Transverse colon (tissue), 4 donors: Measurements from ENCODE around the gene PPP3CA. TPM values are rescaled to one million over a fixed set of nuclear protein-coding genes. Genes with fewer than 3 reads are reported as not detected.

Experiments
- DNase-seq: peaks from one replicate; pipeline ENCODE4 v3.0.0-alpha.2; 2019
- H3K27ac ChIP-seq, 4 donors: fragments of 200-600 bp; sonication (generic); 2 replicates each; pipeline ENCODE4 v1.5.1; 2016 to 2018; ENCODE audit warnings: inconsistent platforms in 4 of 4
- H3K27me3 ChIP-seq: fragments of 200-600 bp; sonication (generic); 2 replicates; pipeline ENCODE4 v1.5.1; 2017; ENCODE audit warnings: inconsistent platforms
- H3K36me3 ChIP-seq, 4 donors: fragments of 200-600 bp; sonication (generic); 2 replicates each; pipeline ENCODE4 v1.5.1; 2017 to 2019; ENCODE audit warnings: inconsistent platforms in 4 of 4
- H3K4me1 ChIP-seq, 4 donors: fragments of 200-600 bp; sonication (generic); 2 replicates each; pipeline ENCODE4 v1.5.1; 2017 to 2020; ENCODE audit warnings: inconsistent platforms in 4 of 4
- H3K4me3 ChIP-seq, 4 donors: fragments of 200-600 bp; sonication (generic); 1 replicate in 1 of 4; 2 replicates in 3 of 4; pipeline versions ENCODE4 v1.5.1 to v1.6.1; 2017 to 2019; ENCODE audit warnings: inconsistent platforms in 4 of 4
- H3K9me3 ChIP-seq, 2 donors: fragments of 200-600 bp; sonication (generic); 2 replicates each; pipeline ENCODE4 v1.5.1; 2017 to 2019; ENCODE audit warnings: inconsistent platforms in 2 of 2
- EP300 ChIP-seq: sonication (generic); formaldehyde crosslinking; IDR thresholded peaks from one replicate; pipeline ENCODE4 v1.6.1; 2017; ENCODE audit warnings: antibody characterized with exemption, low read depth
- POLR2A ChIP-seq: fragments of 450-650 bp; IDR thresholded peaks from one replicate; pipeline ENCODE4 v1.6.1; 2016; ENCODE audit warnings: antibody characterized with exemption, mild to moderate bottlenecking, moderate library complexity
- POLR2AphosphoS5 ChIP-seq, 3 donors: sonication (generic); formaldehyde crosslinking; IDR thresholded peaks; one replicate each; pipeline ENCODE4 v1.6.1; 2016; ENCODE audit warnings: antibody characterized with exemption in 3 of 3
- WGBS, 2 donors: methylation state at CpG; one replicate each; pipeline ENCODE4 v1.1.5; 2018; ENCODE audit warnings: low coverage in 1 of 2; 5-methylcytosine and 5-hydroxymethylcytosine counted together
- in situ Hi-C, 4 donors: fragments of 200-750 bp; cut with MboI; loops; one replicate each; pipeline versions ENCODE4 v1.15.0 to v1.15.1; 2017; ENCODE audit warnings: low sequenced_read_pairs in 3 of 4, low pct_ligation_motif_present in 1 of 4, low pct_unique_long_range_greater_than_20kb in 1 of 4
- intact Hi-C: fragments of 100-400 bp; cut with DNase I; formaldehyde crosslinking; loops from one replicate; pipeline ENCODE4 v1.15.1; 2023; ENCODE audit warnings: low total_unique reads
- total RNA-seq, 4 donors: library from RNA; depleted of rRNA; stranded (reverse); fragments of >200 nt; gene quantifications; one replicate each; pipeline ENCODE4 v1.1.0, GENCODE V29; 2016
- TF ChIP-seq, protein P1 (sequence below), 5 experiments: fragments of 200-600 bp in 3 of 5; fragments of 450-650 bp in 2 of 5; sonication (generic) in 3 of 5; IDR thresholded peaks; 1 replicate in 2 of 5; 2 replicates in 3 of 5; pipeline ENCODE4 v1.5.1; 2016 to 2017; ENCODE audit warnings: antibody characterized with exemption in 5 of 5, inconsistent platforms in 3 of 5, mild to moderate bottlenecking in 2 of 5, moderate library complexity in 1 of 5

The PPP3CA gene
- total RNA-seq, 4 donors from 2014 or later = 29.2 to 50.7 (median 37.7) TPM

DNA sequence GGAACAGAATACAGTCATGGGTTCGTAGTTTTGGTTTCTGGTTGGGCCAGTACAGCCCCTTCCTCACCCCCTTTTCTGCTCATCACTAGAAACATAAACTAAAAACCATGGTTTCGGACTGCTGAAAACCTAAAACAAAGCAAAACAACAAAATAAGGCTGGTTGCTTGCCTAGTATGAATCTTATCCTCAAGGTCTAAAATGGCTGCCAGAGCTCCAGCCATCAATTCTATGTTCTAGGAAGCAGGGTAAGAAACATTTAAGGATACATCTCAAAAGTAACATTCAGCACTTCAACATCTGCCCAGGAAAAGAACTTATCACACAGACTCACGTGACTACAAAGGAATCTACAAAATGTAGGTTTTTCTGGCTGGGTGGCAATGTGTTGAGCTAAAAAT lies 31.5 kb downstream of the PPP3CA start:
- Histone ChIP-seq H3K36me3 (no peaks in the 10 kb centered on the region), H3K4me1 (peaks cover 0 to 2% (median 0%) of the 10 kb centered on the region in 4 donors), H3K27ac (no peak overlapping the region), H3K27me3 (no peaks in the 10 kb centered on the region), H3K9me3 (peaks cover 0 to 4% of the 10 kb centered on the region in 2 donors), H3K4me3 (no peak overlapping the region)
- intact Hi-C loops (no loop called here), in situ Hi-C loops (no loop called here)
- WGBS, 2 donors = 93% methylated on average over 3 of the region's 3 CpGs
- no peak for DNase-seq
- TF ChIP-seq POLR2AphosphoS5 (IDR thresholded peaks at IDR 0.05) = no peak
- no peak for TF ChIP-seq EP300
- no peak for TF ChIP-seq POLR2A
- TF ChIP-seq, protein P1, sequence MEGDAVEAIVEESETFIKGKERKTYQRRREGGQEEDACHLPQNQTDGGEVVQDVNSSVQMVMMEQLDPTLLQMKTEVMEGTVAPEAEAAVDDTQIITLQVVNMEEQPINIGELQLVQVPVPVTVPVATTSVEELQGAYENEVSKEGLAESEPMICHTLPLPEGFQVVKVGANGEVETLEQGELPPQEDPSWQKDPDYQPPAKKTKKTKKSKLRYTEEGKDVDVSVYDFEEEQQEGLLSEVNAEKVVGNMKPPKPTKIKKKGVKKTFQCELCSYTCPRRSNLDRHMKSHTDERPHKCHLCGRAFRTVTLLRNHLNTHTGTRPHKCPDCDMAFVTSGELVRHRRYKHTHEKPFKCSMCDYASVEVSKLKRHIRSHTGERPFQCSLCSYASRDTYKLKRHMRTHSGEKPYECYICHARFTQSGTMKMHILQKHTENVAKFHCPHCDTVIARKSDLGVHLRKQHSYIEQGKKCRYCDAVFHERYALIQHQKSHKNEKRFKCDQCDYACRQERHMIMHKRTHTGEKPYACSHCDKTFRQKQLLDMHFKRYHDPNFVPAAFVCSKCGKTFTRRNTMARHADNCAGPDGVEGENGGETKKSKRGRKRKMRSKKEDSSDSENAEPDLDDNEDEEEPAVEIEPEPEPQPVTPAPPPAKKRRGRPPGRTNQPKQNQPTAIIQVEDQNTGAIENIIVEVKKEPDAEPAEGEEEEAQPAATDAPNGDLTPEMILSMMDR (IDR thresholded peaks at IDR 0.05) = no peak

- no peak overlapping the region for H3K4me3 ChIP-seq
- no peaks in the 10 kb centered on the region for H3K27me3 ChIP-seq
- H3K36me3 ChIP-seq = no peaks in the 10 kb centered on the region
- in situ Hi-C loops (no loop called here), intact Hi-C loops (no loop called here)
- H3K4me1 ChIP-seq = no peaks in the 10 kb centered on the region
- TF ChIP-seq POLR2AphosphoS5 (IDR thresholded peaks at IDR 0.05) (no peak), EP300 (no peak), POLR2A (no peak)
- TF ChIP-seq, protein P1 (IDR thresholded peaks at IDR 0.05) = no peak
- 85 to 90% methylated on average over 2 of the region's 2 CpGs for WGBS, 2 donors
- no peak for DNase-seq
- peaks cover 0 to 4% of the 10 kb centered on the region in 2 donors for H3K9me3 ChIP-seq
- no peak overlapping the region for H3K27ac ChIP-seq
Observed at GRCh38 chr4:101315041-101315440, 32.3 kb downstream of the PPP3CA start.

- Histone ChIP-seq H3K4me3 (no peak overlapping the region), H3K27me3 (no peaks in the 10 kb centered on the region), H3K27ac (no peak overlapping the region), H3K36me3 (no peaks in the 10 kb centered on the region), H3K9me3 (no peaks in the 10 kb centered on the region), H3K4me1 (peaks cover 0 to 11% (median 5%) of the 10 kb centered on the region in 4 donors)
- DNase-seq = no peak
- WGBS, 2 donors = 85 to 86% methylated on average over 4 of the region's 4 CpGs
- TF ChIP-seq POLR2AphosphoS5 (IDR thresholded peaks at IDR 0.05) (no peak), EP300 (no peak), POLR2A (no peak)
- TF ChIP-seq, protein P1 (IDR thresholded peaks at IDR 0.05) = no peak
- in situ Hi-C loops (no loop called here), intact Hi-C loops (no loop called here)
Observed at GRCh38 chr4:101309925-101310324, 37.4 kb downstream of the PPP3CA start.

DNA sequence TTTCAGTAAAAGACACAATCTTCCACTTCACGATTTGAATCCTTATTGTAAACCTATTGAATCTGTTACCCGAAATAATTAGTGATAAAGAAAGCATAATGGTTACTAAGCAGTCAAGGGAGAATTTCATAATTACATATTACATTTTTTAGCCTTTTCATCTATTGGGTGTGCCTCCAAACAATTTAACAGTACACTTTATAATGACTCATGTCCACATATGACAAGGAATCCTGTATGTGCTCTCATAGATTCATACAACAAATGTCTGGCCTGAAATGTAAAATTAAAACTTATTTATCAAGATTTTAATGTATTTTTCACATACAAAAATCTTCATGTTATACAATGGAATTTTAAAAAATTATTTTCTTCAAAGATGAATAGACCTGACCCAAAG lies 39.4 kb downstream of the PPP3CA start:
- Histone ChIP-seq H3K4me3 (no peak overlapping the region), H3K9me3 (no peaks in the 10 kb centered on the region), H3K27me3 (no peaks in the 10 kb centered on the region), H3K36me3 (no peaks in the 10 kb centered on the region), H3K4me1 (peaks cover 0 to 18% (median 9%) of the 10 kb centered on the region in 4 donors), H3K27ac (no peak overlapping the region)
- DNase-seq = no peak
- WGBS, 2 donors = 80 to 90% methylated on average over 2 of the region's 2 CpGs
- in situ Hi-C loops = no loop called here
- intact Hi-C loops = no loop called here
- TF ChIP-seq EP300 = no peak
- TF ChIP-seq POLR2A = no peak
- TF ChIP-seq, protein P1 (IDR thresholded peaks at IDR 0.05) = no peak
- TF ChIP-seq POLR2AphosphoS5 (IDR thresholded peaks at IDR 0.05) = no peak
